Coronary artery (tissue), 2 donors: Measurements from ENCODE around the gene HOXA11.
A peak's percentile ranks its signal among the peaks of the same experiment; 100 is the strongest.

ENCODE experiments used
- DNase-seq: peaks from one replicate; pipeline ENCODE4 v3.0.0-alpha.2; 2017; ENCODE audit warnings: low spot score
- H3K27ac ChIP-seq, 2 donors: fragments of 200-600 bp; sonication (generic); one replicate each; pipeline ENCODE4 v1.5.1; 2016 to 2019
- H3K4me3 ChIP-seq: fragments of 200-600 bp; sonication (generic); 2 replicates; pipeline ENCODE4 v1.5.1; 2016; ENCODE audit warnings: mild to moderate bottlenecking, moderate library complexity
- TF ChIP-seq, protein P1 (sequence below): fragments of 200-600 bp; sonication (generic); IDR thresholded peaks from one replicate; pipeline ENCODE4 v1.5.1; 2019; ENCODE audit warnings: antibody characterized with exemption

Gene HOXA11

DNA sequence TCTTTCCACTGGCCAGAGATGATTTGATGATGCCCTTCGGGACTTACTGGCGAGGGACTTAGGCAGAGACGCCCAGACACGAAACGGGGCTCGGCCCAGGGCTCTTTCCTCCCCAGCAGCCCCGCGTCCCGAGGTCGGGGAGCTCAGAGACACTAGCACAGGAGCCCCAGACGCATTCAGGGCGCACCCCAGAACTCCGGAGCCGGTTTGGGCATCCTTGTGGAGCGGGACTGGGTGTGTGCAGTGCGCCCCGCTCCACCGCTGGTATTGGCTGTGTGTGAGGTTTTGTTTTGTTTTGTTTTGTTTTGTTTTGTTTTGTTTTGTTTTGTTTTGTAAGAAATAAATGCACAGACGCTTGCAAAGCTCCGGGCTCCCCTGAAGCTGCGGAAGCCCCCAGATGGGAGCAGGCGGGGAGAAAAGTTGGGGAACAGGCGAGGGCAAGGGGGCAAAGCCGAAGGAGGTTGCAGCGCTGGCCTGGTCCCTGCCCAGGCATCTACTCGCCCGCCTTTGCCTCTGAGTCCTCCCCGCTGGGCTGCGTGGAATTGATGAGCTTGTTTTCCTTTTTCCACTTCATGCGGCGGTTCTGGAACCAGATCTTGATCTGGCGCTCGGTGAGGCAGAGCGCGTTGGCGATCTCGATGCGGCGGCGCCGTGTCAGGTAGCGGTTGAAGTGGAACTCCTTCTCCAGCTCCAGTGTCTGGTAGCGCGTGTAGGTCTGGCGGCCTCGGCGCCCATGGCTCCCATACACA is 39.7 kb downstream of the HOXA11 start:
- DNase-seq: peak; percentile 70
- Histone ChIP-seq H3K4me3 (peak overlapping the region; percentile 30), H3K27ac (no peak overlapping the region)
- TF ChIP-seq, protein P1, sequence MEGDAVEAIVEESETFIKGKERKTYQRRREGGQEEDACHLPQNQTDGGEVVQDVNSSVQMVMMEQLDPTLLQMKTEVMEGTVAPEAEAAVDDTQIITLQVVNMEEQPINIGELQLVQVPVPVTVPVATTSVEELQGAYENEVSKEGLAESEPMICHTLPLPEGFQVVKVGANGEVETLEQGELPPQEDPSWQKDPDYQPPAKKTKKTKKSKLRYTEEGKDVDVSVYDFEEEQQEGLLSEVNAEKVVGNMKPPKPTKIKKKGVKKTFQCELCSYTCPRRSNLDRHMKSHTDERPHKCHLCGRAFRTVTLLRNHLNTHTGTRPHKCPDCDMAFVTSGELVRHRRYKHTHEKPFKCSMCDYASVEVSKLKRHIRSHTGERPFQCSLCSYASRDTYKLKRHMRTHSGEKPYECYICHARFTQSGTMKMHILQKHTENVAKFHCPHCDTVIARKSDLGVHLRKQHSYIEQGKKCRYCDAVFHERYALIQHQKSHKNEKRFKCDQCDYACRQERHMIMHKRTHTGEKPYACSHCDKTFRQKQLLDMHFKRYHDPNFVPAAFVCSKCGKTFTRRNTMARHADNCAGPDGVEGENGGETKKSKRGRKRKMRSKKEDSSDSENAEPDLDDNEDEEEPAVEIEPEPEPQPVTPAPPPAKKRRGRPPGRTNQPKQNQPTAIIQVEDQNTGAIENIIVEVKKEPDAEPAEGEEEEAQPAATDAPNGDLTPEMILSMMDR: no peak

DNA sequence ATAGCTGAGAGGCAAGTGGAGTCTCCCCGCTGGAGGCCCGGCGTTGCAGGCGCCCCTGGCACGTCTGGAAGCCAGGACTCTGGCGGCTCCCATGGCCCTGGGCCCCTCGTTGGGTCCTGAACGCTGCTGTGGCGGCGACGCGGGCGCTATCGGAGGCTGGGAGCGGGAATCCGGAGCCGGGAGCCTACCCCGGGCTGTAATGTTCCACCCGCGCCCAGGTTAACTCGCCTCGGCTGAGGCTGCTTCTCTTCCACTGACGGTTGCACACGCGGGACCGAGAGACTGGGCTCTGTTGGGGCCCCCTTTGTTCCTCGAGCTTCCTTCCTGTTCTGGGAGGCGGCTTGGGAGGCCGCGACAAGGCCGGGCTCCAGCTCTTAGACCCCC is 40.3 kb downstream of the HOXA11 start:
- peak; percentile 62 for DNase-seq
- Histone ChIP-seq H3K27ac (no peak overlapping the region), H3K4me3 (peak overlapping the region; percentile 30)
- TF ChIP-seq, protein P1: no peak

DNA sequence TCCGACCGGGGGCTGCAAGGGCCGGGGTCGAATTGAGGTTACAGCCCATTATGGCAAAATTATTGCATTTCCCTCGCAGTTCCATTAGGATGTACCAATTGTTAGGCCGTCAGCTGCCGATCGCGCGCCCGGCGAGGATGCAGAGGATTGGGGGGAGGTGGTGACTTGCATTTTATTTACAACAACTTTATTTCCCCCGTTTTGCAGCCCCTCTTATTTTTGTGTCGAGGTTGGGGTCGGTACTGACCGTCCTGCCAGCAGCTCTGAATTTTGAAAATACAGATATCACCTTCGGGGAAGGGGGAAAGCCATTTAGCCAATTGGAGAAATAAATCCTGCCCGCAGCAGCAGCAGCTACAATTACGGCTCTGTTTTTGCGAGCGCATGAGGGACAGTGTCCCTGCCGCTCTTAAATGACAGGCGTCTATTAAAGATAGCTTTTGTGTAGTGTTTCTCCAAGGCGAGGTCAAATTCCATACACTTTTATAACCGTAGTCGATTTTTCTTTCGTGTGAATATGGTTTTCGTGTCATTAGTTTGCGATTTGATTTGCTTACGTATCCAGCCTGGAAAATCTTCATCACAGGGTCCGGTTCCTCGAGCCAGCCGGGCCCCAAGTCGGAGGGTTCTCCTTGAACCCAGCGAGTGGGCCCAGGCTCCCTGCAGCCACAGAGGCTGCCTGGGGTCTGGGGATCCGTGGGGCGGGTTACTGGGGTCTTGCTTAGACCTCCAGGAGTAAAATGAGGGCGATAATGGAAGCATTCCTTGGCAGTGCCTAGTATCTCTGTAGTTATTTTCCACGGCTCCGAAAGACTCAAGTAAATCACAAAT is 40.9 kb downstream of the HOXA11 start:
- TF ChIP-seq, protein P1: no peak
- DNase-seq: peak; percentile 55
- Histone ChIP-seq H3K27ac (no peak overlapping the region), H3K4me3 (peak overlapping the region; percentile 67)

DNA sequence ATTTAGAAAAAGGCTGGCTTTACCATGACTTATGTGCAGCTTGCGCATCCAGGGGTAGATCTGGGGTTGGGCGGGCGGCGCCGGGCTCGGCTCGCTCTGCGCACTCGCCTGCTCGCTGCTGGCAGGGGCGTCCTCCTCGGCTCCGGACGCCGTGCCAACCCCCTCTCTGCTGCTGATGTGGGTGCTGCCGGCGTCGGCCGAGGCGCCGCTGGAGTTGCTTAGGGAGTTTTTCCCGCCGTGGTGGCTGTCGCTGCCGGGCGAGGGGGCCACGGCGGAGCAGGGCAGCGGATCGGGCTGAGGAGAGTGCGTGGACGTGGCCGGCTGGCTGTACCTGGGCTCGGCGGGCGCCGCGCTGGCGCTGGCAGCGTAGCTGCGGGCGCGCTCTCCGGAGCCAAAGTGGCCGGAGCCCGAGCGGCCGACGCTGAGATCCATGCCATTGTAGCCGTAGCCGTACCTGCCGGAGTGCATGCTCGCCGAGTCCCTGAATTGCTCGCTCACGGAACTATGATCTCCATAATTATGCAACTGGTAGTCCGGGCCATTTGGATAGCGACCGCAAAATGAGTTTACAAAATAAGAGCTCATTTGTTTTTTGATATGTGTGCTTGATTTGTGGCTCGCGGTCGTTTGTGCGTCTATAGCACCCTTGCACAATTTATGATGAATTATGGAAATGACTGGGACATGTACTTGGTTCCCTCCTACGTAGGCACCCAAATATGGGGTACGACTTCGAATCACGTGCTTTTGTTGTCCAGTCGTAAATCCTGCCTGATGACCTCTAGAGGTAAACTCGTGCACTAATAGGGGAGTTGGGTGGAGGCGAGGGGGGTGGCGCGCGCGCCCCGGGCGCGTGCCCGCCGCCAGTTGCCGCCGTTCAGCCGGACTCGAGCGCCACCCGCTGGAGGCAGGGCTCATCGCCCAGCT is 41.7 kb downstream of the HOXA11 start, which contains the start of gene HOXA5:
TSS of gene HOXA5 (minus strand) at position 659 of the 927 bp plus-strand sequence. CDS start at position 585, 74 bp downstream.
- TF ChIP-seq, protein P1: no peak
- DNase-seq: peak; percentile 62
- Histone ChIP-seq H3K4me3 (peak within 1 kb of the TSS; percentile 67), H3K27ac (peak within 1 kb of the TSS in 1 of 2 donors; percentile 53)

DNA sequence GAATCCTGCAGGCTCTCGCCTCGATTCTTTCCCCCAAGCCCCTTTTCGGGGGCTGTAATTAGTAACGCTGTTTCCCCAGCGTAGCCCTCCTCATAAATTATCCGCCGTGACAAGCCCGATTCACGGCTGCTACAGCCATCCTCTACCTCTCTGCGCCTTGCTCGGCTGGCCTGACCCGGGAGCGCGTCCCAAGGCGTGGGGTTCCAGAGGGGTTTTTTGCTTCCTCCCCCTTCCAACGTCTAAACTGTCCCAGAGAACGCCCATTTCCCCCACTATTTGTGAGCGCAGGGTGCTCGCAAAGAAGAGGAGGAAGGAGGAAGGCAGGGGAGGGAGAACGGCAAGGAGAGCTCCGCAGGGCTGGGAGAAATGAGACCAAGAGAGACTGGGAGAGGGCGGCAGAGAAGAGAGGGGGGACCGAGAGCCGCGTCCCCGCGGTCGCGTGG is 42.4 kb downstream of the HOXA11 start:
- DNase-seq: no peak
- TF ChIP-seq, protein P1: no peak
- Histone ChIP-seq H3K27ac (peak overlapping the region in 1 of 2 donors; percentile 53), H3K4me3 (peak overlapping the region; percentile 67)

DNA sequence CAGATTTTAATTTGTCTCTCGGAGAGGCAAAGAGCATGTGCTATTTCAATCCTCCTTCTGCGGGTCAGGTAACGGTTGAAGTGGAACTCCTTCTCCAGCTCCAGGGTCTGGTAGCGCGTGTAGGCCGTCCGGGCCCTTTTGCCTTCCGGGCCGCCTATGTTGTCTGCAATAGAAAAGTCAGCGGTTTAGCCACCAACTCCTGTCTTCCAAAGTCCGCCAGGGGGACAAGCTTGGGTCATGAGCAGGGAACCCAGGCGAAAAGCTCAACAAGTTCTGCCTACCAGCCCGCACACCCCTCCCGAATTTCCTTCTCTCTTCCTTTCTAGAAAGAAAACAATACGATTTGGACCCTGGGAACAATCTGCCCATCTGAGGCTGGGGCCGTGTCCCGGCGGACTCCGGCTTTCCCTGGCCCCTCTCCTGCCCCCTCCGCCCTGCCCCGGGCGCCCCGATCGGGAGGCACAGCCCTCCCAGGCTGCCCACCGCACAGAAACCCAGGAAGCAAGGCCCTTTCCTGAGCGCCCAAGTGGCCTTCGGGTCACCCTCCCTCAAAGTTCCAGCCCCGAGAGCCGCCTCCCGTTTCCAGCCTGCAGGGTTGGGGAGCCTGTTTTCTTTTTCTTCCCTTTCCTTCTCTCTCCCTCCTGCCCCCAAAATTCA is 43.0 kb downstream of the HOXA11 start:
- Histone ChIP-seq H3K4me3 (peak overlapping the region; percentile 67), H3K27ac (peak overlapping the region in 1 of 2 donors; percentile 16)
- TF ChIP-seq, protein P1: no peak
- peak; percentile 65 for DNase-seq
